ENCODE results near the gene SFTPA1. TPM values are rescaled to one million over a fixed set of nuclear protein-coding genes. Genes with fewer than 3 reads are reported as not detected.
"Not testable (repeated sequence)": the region's sequence is repeated elsewhere in the genome, so short reads cannot be mapped to it uniquely, and the experiment has no call there.

Gene SFTPA1
- total and polyA plus RNA-seq, 8 donors: 0.28 to 9.6 (median 1.2) TPM; not detected in 2

GRCh38 chr10:79585870-79586527 lies 24.7 kb upstream of the SFTPA1 start:
- intact Hi-C loops (cut with DNase I): no loop called here
- no peak for TF ChIP-seq CTCF (IDR thresholded peaks at IDR 0.05)
- no peaks in the 10 kb centered on the region for H3K27me3 ChIP-seq
- no peaks in the 10 kb centered on the region for H3K36me3 ChIP-seq
- no peak overlapping the region for H3K27ac ChIP-seq
- no peaks in the 10 kb centered on the region for H3K9me3 ChIP-seq
- FAIRE-seq (no peak), ATAC-seq (no peak), DNase-seq (no peak)
- WGBS, 2 donors: 81 to 85% methylated on average over 11 of the region's 11 CpGs
- no peak overlapping the region for H3K4me3 ChIP-seq
- no peaks in the 10 kb centered on the region for H3K4me1 ChIP-seq

- H3K4me1 ChIP-seq: no peaks in the 10 kb centered on the region
- no peak for FAIRE-seq
- WGBS, 2 donors: 61 to 64% methylated on average over 2 of the region's 2 CpGs
- no peaks in the 10 kb centered on the region for H3K27me3 ChIP-seq
- H3K27ac ChIP-seq: no peak overlapping the region
- no peaks in the 10 kb centered on the region for H3K9me3 ChIP-seq
- no peaks in the 10 kb centered on the region for H3K36me3 ChIP-seq
- no peak for DNase-seq
- ATAC-seq: no peak
- TF ChIP-seq CTCF (IDR thresholded peaks at IDR 0.05): no peak
- intact Hi-C loops (cut with DNase I): no loop called here
- no peak overlapping the region for H3K4me3 ChIP-seq
Measured at GRCh38 chr10:79586933-79587332, 23.8 kb upstream of the SFTPA1 start.

GRCh38 chr10:79588800-79589199 lies 21.9 kb upstream of the SFTPA1 start:
- no peak for ATAC-seq
- intact Hi-C loops (cut with DNase I): no loop called here
- FAIRE-seq: no peak
- H3K4me3 ChIP-seq: no peak overlapping the region
- no peak overlapping the region for H3K27ac ChIP-seq
- no peak for DNase-seq
- H3K27me3 ChIP-seq: no peaks in the 10 kb centered on the region
- TF ChIP-seq CTCF (IDR thresholded peaks at IDR 0.05): no peak
- H3K9me3 ChIP-seq: no peaks in the 10 kb centered on the region
- H3K4me1 ChIP-seq: no peaks in the 10 kb centered on the region
- H3K36me3 ChIP-seq: no peaks in the 10 kb centered on the region

- Histone ChIP-seq H3K27me3 (no peaks in the 10 kb centered on the region), H3K36me3 (no peaks in the 10 kb centered on the region), H3K27ac (no peak overlapping the region), H3K4me1 (no peaks in the 10 kb centered on the region), H3K9me3 (peaks cover 0 to 2% (median 0%) of the 10 kb centered on the region in 4 donors), H3K4me3 (no peak overlapping the region)
- WGBS, 2 donors: 58 to 71% methylated on average over 1 of the region's 1 CpG
- no peak for TF ChIP-seq CTCF (IDR thresholded peaks at IDR 0.05)
- DNase-seq: no peak
- intact Hi-C loops (cut with DNase I): no loop called here
- no peak for ATAC-seq
- no peak for FAIRE-seq
Measured at GRCh38 chr10:79593377-79593776, 17.4 kb upstream of the SFTPA1 start.

- ATAC-seq; intact Hi-C loops (cut with DNase I): not testable (repeated sequence)
Measured at GRCh38 chr10:79594565-79594964, 16.2 kb upstream of the SFTPA1 start.

More at GRCh38 chr10:79594565-79594964, 16.2 kb upstream of the SFTPA1 start:
- DNase-seq, H3K9me3 ChIP-seq, H3K36me3 ChIP-seq, H3K27me3 ChIP-seq, H3K27ac ChIP-seq, FAIRE-seq, H3K4me3 ChIP-seq, H3K4me1 ChIP-seq: not testable (repeated sequence)
- 73 to 82% methylated on average over 3 of the region's 3 CpGs for WGBS, 2 donors

All from pancreas (tissue), 10 donors.